ENCODE results near the gene CRY1. TPM values are rescaled to one million over a fixed set of nuclear protein-coding genes. Genes with fewer than 3 reads are reported as not detected.

CRY1 gene
- polyA plus RNA-seq, 1 of the 3 experiments (the other 2 are of a cell fraction): 4.9 TPM

GRCh38 chr12:106945261-106945851 lies 148.0 kb downstream of the CRY1 start (continued):
- TF ChIP-seq USF2 (IDR thresholded peaks at IDR 0.05; ENCODE audit: borderline replicate concordance, low read depth, low read length) (no peak), ELF1 (IDR thresholded peaks at IDR 0.05) (no peak), RFX5 (IDR thresholded peaks at IDR 0.05; ENCODE audit: low read length) (no peak), NFIC (IDR thresholded peaks at IDR 0.05; ENCODE audit: borderline replicate concordance) (no peak), EP300 (IDR thresholded peaks at IDR 0.05; ENCODE audit: borderline replicate concordance in 1 of 2, low read depth in 1 of 2, low read length in 1 of 2) (no peak), IRF3 (IDR thresholded peaks at IDR 0.05; ENCODE audit: low read depth, low read length) (no peak)

- Histone ChIP-seq H3K9me3 (peaks cover 10% of the 10 kb centered on the region), H3K79me2 (ENCODE audit: insufficient read depth) (no peaks in the 10 kb centered on the region), H3K4me3 (ENCODE audit: low read depth in 2 of 2, low read length in 1 of 2) (no peak overlapping the region), H3K27me3 (ENCODE audit: insufficient read depth) (no peaks in the 10 kb centered on the region), H3K9ac (no peak overlapping the region), H3K27ac (ENCODE audit: low read depth in 2 of 2, low read length in 1 of 2) (no peak overlapping the region), H3K36me3 (replicated peaks in 1 of 2; ENCODE audit: control insufficient read depth in 1 of 2, insufficient read depth in 2 of 2, low read length in 1 of 2) (peaks cover 0 to 4% of the 10 kb centered on the region in 2 experiments), H3K4me2 (no peak overlapping the region), H3K9me2 (no peaks in the 10 kb centered on the region), H2AFZ (ENCODE audit: low read depth) (no peak overlapping the region), H3K4me1 (ENCODE audit: control insufficient read depth in 1 of 2, insufficient read depth in 2 of 2, low read depth in 1 of 2, low read length in 1 of 2) (no peaks in the 10 kb centered on the region), H3F3A (replicated peaks; ENCODE audit: insufficient read depth) (no peaks in the 10 kb centered on the region), H4K20me1 (ENCODE audit: insufficient read depth) (no peaks in the 10 kb centered on the region)
- ChIA-PET POLR2A (no interaction called here), CTCF (interaction anchor here (1.9 to 2.7 kb wide), 2 partner anchors 11 to 24 kb away, joined by 6 to 8 read pairs; no protein-coding TSS in a partner anchor)
- TF ChIP-seq MEF2A (IDR thresholded peaks at IDR 0.05; ENCODE audit: borderline replicate concordance, low read depth) (no peak), EZH2phosphoT487 (IDR thresholded peaks at IDR 0.05; ENCODE audit: borderline replicate concordance, low read depth) (no peak), ZBTB33 (IDR thresholded peaks at IDR 0.05; ENCODE audit: borderline replicate concordance, low read depth) (no peak), NFIC (IDR thresholded peaks at IDR 0.05; ENCODE audit: borderline replicate concordance) (no peak), RCOR1 (IDR thresholded peaks at IDR 0.05; ENCODE audit: low read length) (no peak), FOXJ3 (CRISPR knock-in tag; IDR thresholded peaks at IDR 0.05) (no peak), GABPA (IDR thresholded peaks at IDR 0.05; ENCODE audit: low read depth) (no peak), POLR2AphosphoS5 (IDR thresholded peaks at IDR 0.05; ENCODE audit: low read depth, low read length) (no peak), ELF1 (IDR thresholded peaks at IDR 0.05) (no peak), TAF1 (IDR thresholded peaks at IDR 0.05; ENCODE audit: borderline replicate concordance, low read depth, low read length) (no peak), REST (IDR thresholded peaks at IDR 0.05; ENCODE audit: low read depth, low read length) (no peak), CTCF (IDR thresholded peaks at IDR 0.05) (no peak)
- DNase-seq: no peak
- WGBS (ENCODE audit: low lambda C conversion rate): 21% methylated on average over 2 of the region's 2 CpGs
Measured at GRCh38 chr12:106942775-106943174, 150.6 kb downstream of the CRY1 start.
